Endodermal cell (in vitro differentiated cells): Measurements from ENCODE around the gene ENAH. TPM values are rescaled to one million over a fixed set of nuclear protein-coding genes. Genes with fewer than 3 reads are reported as not detected.

Source experiments
- DNase-seq: peaks from one replicate; pipeline ENCODE4 v3.0.0-alpha.2; 2017
- H3K27ac ChIP-seq: 2 replicates; pipeline ENCODE4 v1.5.1; 2013; ENCODE audit warnings: mild to moderate bottlenecking, low read depth, low read length, moderate library complexity
- H3K27me3 ChIP-seq: 2 replicates; pipeline ENCODE4 v1.6.1; 2013; ENCODE audit warnings: mild to moderate bottlenecking, low read length, moderate library complexity; ENCODE audit not compliant: insufficient read depth, control insufficient read depth, poor library complexity, severe bottlenecking
- H3K36me3 ChIP-seq: 2 replicates; pipeline ENCODE4 v1.7.0; 2013; ENCODE audit warnings: mild to moderate bottlenecking, low read length, moderate library complexity; ENCODE audit not compliant: control insufficient read depth, insufficient read depth
- H3K4me1 ChIP-seq: one replicate; pipeline ENCODE4 v1.7.0; 2013; ENCODE audit warnings: low read length; ENCODE audit not compliant: control insufficient read depth, insufficient read depth
- H3K4me3 ChIP-seq: 2 replicates; pipeline ENCODE4 v1.5.1; 2013; ENCODE audit warnings: mild to moderate bottlenecking, low read length, moderate library complexity
- H3K9ac ChIP-seq: 2 replicates; pipeline ENCODE4 v1.6.1; 2013; ENCODE audit warnings: mild to moderate bottlenecking, low read length, moderate library complexity; ENCODE audit not compliant: poor library complexity, severe bottlenecking; ENCODE audit errors: extremely low read depth
- H3K9me3 ChIP-seq: 2 replicates; pipeline ENCODE4 v1.6.1; 2013; ENCODE audit warnings: mild to moderate bottlenecking, low read length, moderate library complexity; ENCODE audit not compliant: control insufficient read depth
- H3K27ac Mint-ChIP-seq: 2 replicates; pipeline ENCODE4 v1.8.0; 2020; ENCODE audit warnings: mixed read lengths
- H3K27me3 Mint-ChIP-seq: 2 replicates; pipeline ENCODE4 v1.8.0; 2021; ENCODE audit warnings: mild to moderate bottlenecking, mixed read lengths; ENCODE audit not compliant: insufficient read depth
- H3K36me3 Mint-ChIP-seq: 2 replicates; pipeline ENCODE4 v1.8.0; 2020; ENCODE audit warnings: low read depth, mixed read lengths
- H3K4me1 Mint-ChIP-seq: 2 replicates; pipeline ENCODE4 v1.8.0; 2020; ENCODE audit warnings: mixed read lengths
- H3K4me3 Mint-ChIP-seq: 2 replicates; pipeline ENCODE4 v1.8.0; 2020; ENCODE audit warnings: mild to moderate bottlenecking, moderate library complexity, mixed read lengths
- H3K9me3 Mint-ChIP-seq: 2 replicates; pipeline ENCODE4 v1.8.0; 2020; ENCODE audit warnings: mild to moderate bottlenecking, mixed read lengths
- CTCF ChIP-seq: fragments of 200-600 bp; sonication (generic); conservative IDR thresholded peaks from 2 replicates; pipeline ENCODE4 v1.5.0; 2021; ENCODE audit warnings: antibody characterized with exemption, mild to moderate bottlenecking
- WGBS, 2 experiments: methylation state at CpG; one replicate each; pipeline versions ENCODE4 v1.1.5 to v1.1.7; 2013; ENCODE audit warnings: missing lambda C conversion rate in 2 of 2, mixed read lengths in 1 of 2; ENCODE audit not compliant: insufficient coverage in 1 of 2, insufficient read length in 1 of 2; 5-methylcytosine and 5-hydroxymethylcytosine counted together
- total RNA-seq, 2 donors: library from RNA; stranded (reverse); fragmentation: NEBNext Ultra II Directional in 1 of 2; extraction: Animal tissue kit (Norgen Biotek cat#: 25700) in 1 of 2; gene quantifications; 2 replicates in 1 of 2; 3 replicates in 1 of 2; pipeline ENCODE4 v1.2.1, GENCODE V29; 2021

The ENAH gene
- total RNA-seq, 2 donors from 2014 or later: 263 to 267 TPM

GRCh38 chr1:225577241-225577640 is 75.7 kb downstream of the ENAH start:
- 71 to 81% methylated on average over 1 to 2 of the region's 2 CpGs for WGBS, 2 experiments
- TF ChIP-seq CTCF: no peak
- Histone ChIP-seq H3K27ac (no peak overlapping the region), H3K9me3 (no peaks in the 10 kb centered on the region), H3K36me3 (peaks cover 12% of the 10 kb centered on the region), H3K4me1 (peaks cover 3% of the 10 kb centered on the region), H3K9ac (no peak overlapping the region), H3K4me3 (no peak overlapping the region), H3K27me3 (no peaks in the 10 kb centered on the region)
- no peak for DNase-seq
- Mint-ChIP-seq H3K27ac (peak overlapping the region; percentile 64), H3K27me3 (no peaks in the 10 kb centered on the region), H3K9me3 (no peaks in the 10 kb centered on the region), H3K4me1 (peaks cover 50% of the 10 kb centered on the region), H3K4me3 (no peak overlapping the region), H3K36me3 (peaks cover 8% of the 10 kb centered on the region)

DNA sequence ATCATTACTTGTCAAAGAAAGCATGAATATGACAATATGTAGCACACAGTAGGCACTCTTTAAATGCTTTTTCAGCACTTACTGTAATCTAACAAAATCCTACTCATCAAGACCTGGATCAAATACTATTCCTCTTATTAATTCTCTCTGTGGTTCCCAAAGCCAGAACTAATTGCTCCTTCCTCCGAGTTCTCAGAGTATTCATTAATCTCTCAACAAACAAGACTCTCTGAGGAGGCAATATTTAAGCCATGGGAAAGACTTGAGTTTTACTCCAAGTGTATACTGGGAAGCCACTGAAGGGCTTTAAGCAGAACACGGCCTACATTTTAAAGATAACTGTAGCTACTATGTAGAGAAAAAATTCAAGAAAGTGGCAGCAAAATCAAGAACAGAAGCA is 79.7 kb downstream of the ENAH start:
- WGBS, 2 experiments: 93 to 100% methylated on average over 1 to 2 of the region's 2 CpGs
- Mint-ChIP-seq H3K4me1 (peaks cover 27% of the 10 kb centered on the region), H3K4me3 (no peak overlapping the region), H3K27ac (no peak overlapping the region), H3K27me3 (no peaks in the 10 kb centered on the region), H3K9me3 (no peaks in the 10 kb centered on the region), H3K36me3 (peaks cover 8% of the 10 kb centered on the region)
- Histone ChIP-seq H3K36me3 (peaks cover 19% of the 10 kb centered on the region), H3K27ac (no peak overlapping the region), H3K9ac (no peak overlapping the region), H3K4me3 (no peak overlapping the region), H3K27me3 (no peaks in the 10 kb centered on the region), H3K9me3 (no peaks in the 10 kb centered on the region), H3K4me1 (peaks cover 10% of the 10 kb centered on the region)
- no peak for TF ChIP-seq CTCF
- DNase-seq: no peak

GRCh38 chr1:225572422-225572821 is 80.5 kb downstream of the ENAH start:
- Mint-ChIP-seq H3K27me3 (no peaks in the 10 kb centered on the region), H3K9me3 (no peaks in the 10 kb centered on the region), H3K27ac (no peak overlapping the region), H3K4me3 (no peak overlapping the region), H3K4me1 (peaks cover 23% of the 10 kb centered on the region), H3K36me3 (peaks cover 8% of the 10 kb centered on the region)
- WGBS, 2 experiments: 96 to 100% methylated on average over 1 to 3 of the region's 3 CpGs
- TF ChIP-seq CTCF: peak; percentile 31
- no peaks in the 10 kb centered on the region for H3K27me3 ChIP-seq
- H3K4me1 ChIP-seq: peaks cover 10% of the 10 kb centered on the region
- no peak overlapping the region for H3K27ac ChIP-seq
- no peak overlapping the region for H3K9ac ChIP-seq
- H3K36me3 ChIP-seq: peaks cover 19% of the 10 kb centered on the region
- no peaks in the 10 kb centered on the region for H3K9me3 ChIP-seq
- no peak for DNase-seq
- no peak overlapping the region for H3K4me3 ChIP-seq
